Muscle layer of duodenum (tissue), 2 donors: Measurements from ENCODE around the gene HSPD1.
"Not testable (repeated sequence)": the region's sequence is repeated elsewhere in the genome, so short reads cannot be mapped to it uniquely, and the experiment has no call there.

Source experiments
- H3K27ac ChIP-seq: one replicate; pipeline ENCODE4 v1.7.0; 2013; ENCODE audit warnings: mild to moderate bottlenecking, low read length
- H3K27me3 ChIP-seq: one replicate; pipeline ENCODE4 v1.7.0; 2013; ENCODE audit warnings: low read depth, mild to moderate bottlenecking, control low read depth, low read length
- H3K36me3 ChIP-seq, 2 donors: one replicate each; pipeline ENCODE4 v1.7.0; 2013; ENCODE audit warnings: low read length in 2 of 2, control low read depth in 1 of 2, mild to moderate bottlenecking in 1 of 2; ENCODE audit not compliant: insufficient read depth in 2 of 2, control insufficient read depth in 1 of 2
- H3K4me1 ChIP-seq, 2 donors: one replicate each; pipeline ENCODE4 v1.7.0; 2013; ENCODE audit warnings: low read length in 2 of 2, mild to moderate bottlenecking in 2 of 2, control low read depth in 1 of 2, moderate library complexity in 1 of 2; ENCODE audit not compliant: insufficient read depth in 2 of 2, control insufficient read depth in 1 of 2
- H3K4me3 ChIP-seq, 2 donors: one replicate each; pipeline ENCODE4 v1.7.0; 2013; ENCODE audit warnings: low read length in 2 of 2, low read depth in 1 of 2, mild to moderate bottlenecking in 1 of 2
- H3K9me3 ChIP-seq, 2 donors: one replicate each; pipeline ENCODE4 v1.7.0; 2013; ENCODE audit warnings: low read length in 2 of 2, control low read depth in 1 of 2, mild to moderate bottlenecking in 1 of 2; ENCODE audit not compliant: control insufficient read depth in 1 of 2
- donor health status: healthy.

HSPD1 gene

GRCh38 chr2:197496695-197497094 is 2.9 kb downstream of the HSPD1 start:
- no peaks in the 10 kb centered on the region for H3K9me3 ChIP-seq
- no peaks in the 10 kb centered on the region for H3K27me3 ChIP-seq
- peaks cover 3 to 29% of the 10 kb centered on the region in 2 donors for H3K4me1 ChIP-seq
- H3K27ac ChIP-seq: no peak overlapping the region
- H3K4me3 ChIP-seq: no peak overlapping the region
- peaks cover 31 to 53% of the 10 kb centered on the region in 2 donors for H3K36me3 ChIP-seq

- Histone ChIP-seq H3K4me3 (no peak overlapping the region), H3K36me3 (peaks cover 40 to 64% of the 10 kb centered on the region in 2 donors), H3K4me1 (peaks cover 3 to 22% of the 10 kb centered on the region in 2 donors), H3K27ac (no peak overlapping the region), H3K27me3 (no peaks in the 10 kb centered on the region), H3K9me3 (no peaks in the 10 kb centered on the region)
These were observed 4.1 kb downstream of the HSPD1 start for GRCh38 chr2:197495433-197496134.

DNA sequence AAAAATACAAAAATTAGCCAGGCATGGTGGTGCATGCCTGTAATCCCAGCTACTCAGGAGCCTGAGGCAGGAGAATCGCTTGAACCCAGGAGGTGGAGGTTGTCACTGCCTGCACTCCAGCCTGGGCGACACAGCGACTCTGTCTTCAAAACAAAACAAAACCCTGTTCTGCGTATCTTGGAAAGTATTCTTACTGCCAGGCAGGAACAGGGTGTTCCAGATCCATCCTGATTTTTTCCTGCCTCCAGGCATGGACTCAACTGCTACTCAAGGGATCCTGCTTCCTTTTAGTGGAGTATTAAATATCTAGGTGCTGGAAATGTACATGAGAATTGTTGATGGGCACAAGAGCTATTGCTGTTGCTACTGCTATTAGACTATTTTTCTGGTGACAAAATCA is 12.3 kb downstream of the HSPD1 start:
- Histone ChIP-seq H3K4me1 (no peaks in the 10 kb centered on the region), H3K27ac (no peak overlapping the region), H3K27me3 (no peaks in the 10 kb centered on the region), H3K36me3 (peaks cover 55 to 58% of the 10 kb centered on the region in 2 donors), H3K4me3 (no peak overlapping the region), H3K9me3 (no peaks in the 10 kb centered on the region)

DNA sequence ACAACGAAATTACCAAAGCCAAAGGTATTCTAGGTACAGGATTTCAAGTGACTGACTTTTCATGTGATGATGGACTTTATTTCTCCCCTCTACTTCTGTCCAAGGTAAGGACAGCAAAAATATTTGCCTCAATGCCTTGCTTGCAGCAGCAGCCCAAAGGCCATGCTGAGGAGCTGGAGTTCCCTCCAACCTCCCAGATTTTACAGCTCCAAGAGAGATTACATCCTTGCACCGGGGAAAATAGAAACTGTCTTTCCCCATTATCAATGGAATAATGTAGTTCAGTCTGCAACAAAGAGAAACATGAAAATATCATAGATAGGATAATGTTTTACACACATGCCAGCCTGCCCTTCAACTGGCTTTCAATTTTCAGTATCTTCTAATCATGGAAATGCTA is 13.5 kb downstream of the HSPD1 start:
- Histone ChIP-seq H3K27ac (no peak overlapping the region), H3K36me3 (peaks cover 46% of the 10 kb centered on the region in 2 donors), H3K4me1 (no peaks in the 10 kb centered on the region), H3K4me3 (no peak overlapping the region), H3K27me3 (no peaks in the 10 kb centered on the region), H3K9me3 (no peaks in the 10 kb centered on the region)

- not testable (repeated sequence) for H3K27me3 ChIP-seq, H3K4me1 ChIP-seq, H3K27ac ChIP-seq, H3K4me3 ChIP-seq, H3K9me3 ChIP-seq
- peaks cover 28 to 30% of the 10 kb centered on the region in 2 donors for H3K36me3 ChIP-seq
These were observed 15.4 kb downstream of the HSPD1 start for GRCh38 chr2:197484248-197484647.

- H3K27ac ChIP-seq: no peak overlapping the region
- no peak overlapping the region for H3K4me3 ChIP-seq
- no peaks in the 10 kb centered on the region for H3K4me1 ChIP-seq
- H3K9me3 ChIP-seq: no peaks in the 10 kb centered on the region
- peaks cover 20 to 22% of the 10 kb centered on the region in 2 donors for H3K36me3 ChIP-seq
- no peaks in the 10 kb centered on the region for H3K27me3 ChIP-seq
These were observed 19.2 kb downstream of the HSPD1 start for GRCh38 chr2:197480165-197481036.

DNA sequence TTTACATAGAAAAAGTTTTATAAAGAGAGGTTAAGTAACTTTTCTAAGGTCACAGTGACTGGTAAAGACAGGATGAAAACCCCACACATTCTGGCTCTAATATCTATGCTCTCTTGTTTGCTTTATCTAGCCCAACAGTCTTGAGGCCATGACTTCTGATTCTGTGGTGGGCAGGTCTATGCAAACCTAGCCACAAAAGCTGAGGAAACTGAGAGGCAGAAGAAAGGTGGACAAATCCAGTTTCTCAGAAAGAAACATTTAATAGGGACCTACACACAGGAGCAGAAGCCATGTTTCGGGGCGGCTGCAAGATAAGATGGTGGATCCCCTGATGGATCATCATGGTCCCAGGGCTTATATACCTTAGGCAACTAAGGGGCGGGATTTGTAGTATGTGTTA is 21.8 kb downstream of the HSPD1 start:
- peaks cover 28 to 42% of the 10 kb centered on the region in 2 donors for H3K36me3 ChIP-seq
- no peak overlapping the region for H3K4me3 ChIP-seq

GRCh38 chr2:197472166-197472565 is 27.5 kb downstream of the HSPD1 start:
- no peak overlapping the region for H3K4me3 ChIP-seq
- no peaks in the 10 kb centered on the region for H3K4me1 ChIP-seq
- H3K9me3 ChIP-seq: no peaks in the 10 kb centered on the region
- no peak overlapping the region for H3K27ac ChIP-seq
- peaks cover 39 to 57% of the 10 kb centered on the region in 2 donors for H3K36me3 ChIP-seq
- H3K27me3 ChIP-seq: no peaks in the 10 kb centered on the region

More for the DNA sequence above, 21.8 kb downstream of the HSPD1 start:
- Histone ChIP-seq H3K27ac (no peak overlapping the region), H3K4me1 (no peaks in the 10 kb centered on the region), H3K27me3 (no peaks in the 10 kb centered on the region), H3K9me3 (no peaks in the 10 kb centered on the region)

- Histone ChIP-seq H3K27me3 (no peaks in the 10 kb centered on the region), H3K4me3 (no peak overlapping the region), H3K27ac (no peak overlapping the region), H3K36me3 (peaks cover 28 to 42% of the 10 kb centered on the region in 2 donors), H3K4me1 (peaks cover 0 to 12% of the 10 kb centered on the region in 2 donors), H3K9me3 (no peaks in the 10 kb centered on the region)
These were observed 35.5 kb downstream of the HSPD1 start for GRCh38 chr2:197464175-197464574.

DNA sequence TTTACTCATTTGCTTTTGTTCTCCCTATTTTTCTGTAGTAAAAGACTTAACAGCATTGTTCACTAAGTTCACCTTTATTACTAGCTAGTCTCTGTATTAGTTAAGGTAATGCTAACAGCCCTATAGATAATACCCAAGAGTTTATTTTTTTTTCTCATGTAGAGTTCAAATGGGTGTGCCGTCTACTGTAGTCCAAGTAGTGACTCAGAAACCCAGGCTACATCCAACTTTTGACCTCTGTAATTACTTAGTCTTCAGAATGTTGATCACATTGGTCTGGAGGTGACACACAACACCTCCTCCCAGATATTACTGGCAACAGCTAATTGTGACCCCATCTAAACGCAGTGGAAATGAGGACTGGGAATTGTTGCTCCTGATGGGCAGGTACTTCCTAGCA is 38.6 kb downstream of the HSPD1 start:
- peaks cover 16 to 23% of the 10 kb centered on the region in 2 donors for H3K36me3 ChIP-seq
- H3K27ac ChIP-seq: peak overlapping the region; percentile 25
- no peaks in the 10 kb centered on the region for H3K27me3 ChIP-seq
- H3K4me1 ChIP-seq: peaks cover 0 to 12% of the 10 kb centered on the region in 2 donors
- H3K4me3 ChIP-seq: no peak overlapping the region
- H3K9me3 ChIP-seq: no peaks in the 10 kb centered on the region

- peaks cover 0 to 12% of the 10 kb centered on the region in 2 donors for H3K4me1 ChIP-seq
- peaks cover 12 to 20% of the 10 kb centered on the region in 2 donors for H3K36me3 ChIP-seq
- H3K4me3 ChIP-seq: no peak overlapping the region
- no peaks in the 10 kb centered on the region for H3K9me3 ChIP-seq
- no peak overlapping the region for H3K27ac ChIP-seq
- H3K27me3 ChIP-seq: no peaks in the 10 kb centered on the region
These were observed 39.0 kb downstream of the HSPD1 start for GRCh38 chr2:197460649-197461048.
